ENCODE results near the gene PKN2. TPM values are rescaled to one million over a fixed set of nuclear protein-coding genes. Genes with fewer than 3 reads are reported as not detected.

PKN2 gene
- total RNA-seq, 1 experiment from 2014 or later = 32.6 TPM

DNA sequence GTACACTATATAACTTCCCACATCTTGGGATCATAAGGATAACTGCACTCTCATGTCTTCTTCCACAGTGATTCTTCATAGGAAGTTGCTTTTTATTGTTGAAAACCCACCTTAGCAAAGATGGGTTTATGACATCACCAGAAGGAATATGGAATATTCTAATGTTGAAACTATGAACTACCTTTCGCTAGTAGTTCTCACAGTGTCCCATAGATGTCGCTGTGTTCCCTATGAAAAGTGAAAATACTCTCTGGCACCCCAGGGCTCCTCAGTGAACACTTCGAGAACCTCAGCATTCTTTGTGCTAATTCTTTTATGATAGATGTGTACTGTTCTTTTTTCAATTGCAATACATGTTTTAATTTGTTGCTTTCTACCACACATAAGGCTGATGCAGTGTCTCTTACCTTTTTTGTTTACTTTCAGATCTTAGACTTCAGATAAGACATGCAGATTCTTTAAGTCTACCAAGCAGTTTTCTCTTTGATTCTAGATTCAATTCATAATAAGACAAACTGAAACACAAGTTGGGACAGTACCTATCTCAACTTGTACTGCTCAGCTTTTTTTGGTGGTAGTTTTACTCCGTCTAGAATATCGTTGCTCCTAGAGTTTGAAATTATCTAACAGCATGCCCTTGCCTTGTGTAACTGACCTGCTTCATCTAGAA is 116.4 kb downstream of the PKN2 start:
- Mint-ChIP-seq H3K36me3 (peaks cover 49% of the 10 kb centered on the region), H3K27me3 (ENCODE audit: low read depth) (no peaks in the 10 kb centered on the region; the same call in 1 of the 2 replicates), H3K9me3 (peaks cover 14% of the 10 kb centered on the region), H3K4me1 (peaks cover 5% of the 10 kb centered on the region; the same call in 1 of the 2 replicates), H3K27ac (no peak overlapping the region), H3K4me3 (no peak overlapping the region)
- TF ChIP-seq TEAD4 (CRISPR knock-in tag; IDR thresholded peaks at IDR 0.05) (no peak), ZNF512 (CRISPR knock-in tag; IDR thresholded peaks at IDR 0.05; ENCODE audit: borderline replicate concordance) (no peak), CTCF (IDR thresholded peaks at IDR 0.05) (peak; percentile 54; the same call in 1 of the 2 replicates)
- ChIA-PET POLR2A (no interaction called here), CTCF (no interaction called here)
- ATAC-seq = peak; percentile 46; the same call in 1 of the 2 replicates
- DNase-seq (ENCODE audit: low spot score) = no peak

GRCh38 chr1:88801575-88802208 is 117.6 kb downstream of the PKN2 start:
- peaks cover 5% of the 10 kb centered on the region; the same call in 1 of the 2 replicates for H3K4me1 Mint-ChIP-seq
- H3K9me3 Mint-ChIP-seq = peaks cover 14% of the 10 kb centered on the region
- no peak for DNase-seq (ENCODE audit: low spot score)
- TF ChIP-seq SMAD3 (CRISPR knock-in tag; IDR thresholded peaks at IDR 0.05; ENCODE audit: borderline replicate concordance) (no peak), ETV6 (CRISPR knock-in tag; IDR thresholded peaks at IDR 0.05) (no peak), ESRRA (CRISPR knock-in tag; IDR thresholded peaks at IDR 0.05; ENCODE audit: borderline replicate concordance) (no peak), ZNF423 (CRISPR knock-in tag; IDR thresholded peaks at IDR 0.05) (no peak), CREB1 (CRISPR knock-in tag; IDR thresholded peaks at IDR 0.05) (no peak)
- no peaks in the 10 kb centered on the region; the same call in 1 of the 2 replicates for H3K27me3 Mint-ChIP-seq (ENCODE audit: low read depth)
- peaks cover 57% of the 10 kb centered on the region for H3K36me3 Mint-ChIP-seq
- ChIA-PET CTCF (interaction anchor here (1.4 kb wide), 1 partner anchor 23 kb away, joined by 3 read pairs; no protein-coding TSS in a partner anchor), POLR2A (no interaction called here)
- no peak for ATAC-seq
- peak overlapping the region; percentile 92 for H3K27ac Mint-ChIP-seq
- no peak overlapping the region for H3K4me3 Mint-ChIP-seq

GRCh38 chr1:88802404-88802803 is 118.3 kb downstream of the PKN2 start:
- DNase-seq (ENCODE audit: low spot score) = no peak
- H3K9me3 Mint-ChIP-seq = peaks cover 14% of the 10 kb centered on the region
- H3K36me3 Mint-ChIP-seq = peaks cover 59% of the 10 kb centered on the region
- H3K4me1 Mint-ChIP-seq = peaks cover 5% of the 10 kb centered on the region; the same call in 1 of the 2 replicates
- ChIA-PET POLR2A (no interaction called here), CTCF (interaction anchor here (1.4 kb wide), 1 partner anchor 23 kb away, joined by 3 read pairs; no protein-coding TSS in a partner anchor)
- TF ChIP-seq E2F5 (CRISPR knock-in tag; IDR thresholded peaks at IDR 0.05) (no peak), ZNF317 (CRISPR knock-in tag; IDR thresholded peaks at IDR 0.05; ENCODE audit: borderline replicate concordance, low read depth) (no peak), ELF4 (CRISPR knock-in tag; IDR thresholded peaks at IDR 0.05; ENCODE audit: low read depth) (no peak), ZNF219 (CRISPR knock-in tag; IDR thresholded peaks at IDR 0.05; ENCODE audit: borderline replicate concordance) (no peak), ATF1 (CRISPR knock-in tag; IDR thresholded peaks at IDR 0.05) (no peak), SMAD4 (CRISPR knock-in tag; IDR thresholded peaks at IDR 0.05) (no peak), KAT7 (CRISPR knock-in tag; IDR thresholded peaks at IDR 0.05; ENCODE audit: borderline replicate concordance) (no peak), CREM (CRISPR knock-in tag; IDR thresholded peaks at IDR 0.05) (no peak), FOXK1 (CRISPR knock-in tag; IDR thresholded peaks at IDR 0.05) (no peak), TEAD4 (CRISPR knock-in tag; IDR thresholded peaks at IDR 0.05) (no peak), NFATC4 (CRISPR knock-in tag; IDR thresholded peaks at IDR 0.05) (no peak), TEAD1 (CRISPR knock-in tag; IDR thresholded peaks at IDR 0.05) (no peak), MXD4 (CRISPR knock-in tag; IDR thresholded peaks at IDR 0.05; ENCODE audit: borderline replicate concordance) (no peak), NR2C2 (CRISPR knock-in tag; IDR thresholded peaks at IDR 0.05) (no peak), TP53 (CRISPR knock-in tag; IDR thresholded peaks at IDR 0.05) (no peak)
- TF ChIP-seq, protein P1, sequence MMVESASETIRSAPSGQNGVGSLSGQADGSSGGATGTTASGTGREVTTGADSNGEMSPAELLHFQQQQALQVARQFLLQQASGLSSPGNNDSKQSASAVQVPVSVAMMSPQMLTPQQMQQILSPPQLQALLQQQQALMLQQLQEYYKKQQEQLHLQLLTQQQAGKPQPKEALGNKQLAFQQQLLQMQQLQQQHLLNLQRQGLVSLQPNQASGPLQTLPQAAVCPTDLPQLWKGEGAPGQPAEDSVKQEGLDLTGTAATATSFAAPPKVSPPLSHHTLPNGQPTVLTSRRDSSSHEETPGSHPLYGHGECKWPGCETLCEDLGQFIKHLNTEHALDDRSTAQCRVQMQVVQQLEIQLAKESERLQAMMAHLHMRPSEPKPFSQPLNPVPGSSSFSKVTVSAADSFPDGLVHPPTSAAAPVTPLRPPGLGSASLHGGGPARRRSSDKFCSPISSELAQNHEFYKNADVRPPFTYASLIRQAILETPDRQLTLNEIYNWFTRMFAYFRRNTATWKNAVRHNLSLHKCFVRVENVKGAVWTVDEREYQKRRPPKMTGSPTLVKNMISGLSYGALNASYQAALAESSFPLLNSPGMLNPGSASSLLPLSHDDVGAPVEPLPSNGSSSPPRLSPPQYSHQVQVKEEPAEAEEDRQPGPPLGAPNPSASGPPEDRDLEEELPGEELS (CRISPR knock-in tag; IDR thresholded peaks at IDR 0.05) = no peak
- TF ChIP-seq, protein P2, sequence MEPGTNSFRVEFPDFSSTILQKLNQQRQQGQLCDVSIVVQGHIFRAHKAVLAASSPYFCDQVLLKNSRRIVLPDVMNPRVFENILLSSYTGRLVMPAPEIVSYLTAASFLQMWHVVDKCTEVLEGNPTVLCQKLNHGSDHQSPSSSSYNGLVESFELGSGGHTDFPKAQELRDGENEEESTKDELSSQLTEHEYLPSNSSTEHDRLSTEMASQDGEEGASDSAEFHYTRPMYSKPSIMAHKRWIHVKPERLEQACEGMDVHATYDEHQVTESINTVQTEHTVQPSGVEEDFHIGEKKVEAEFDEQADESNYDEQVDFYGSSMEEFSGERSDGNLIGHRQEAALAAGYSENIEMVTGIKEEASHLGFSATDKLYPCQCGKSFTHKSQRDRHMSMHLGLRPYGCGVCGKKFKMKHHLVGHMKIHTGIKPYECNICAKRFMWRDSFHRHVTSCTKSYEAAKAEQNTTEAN (CRISPR knock-in tag; IDR thresholded peaks at IDR 0.05) = no peak
- H3K27me3 Mint-ChIP-seq (ENCODE audit: low read depth) = no peaks in the 10 kb centered on the region; the same call in 1 of the 2 replicates
- no peak for ATAC-seq
- H3K4me3 Mint-ChIP-seq = no peak overlapping the region
- peak overlapping the region; percentile 57 for H3K27ac Mint-ChIP-seq

All from WTC11 (cell line).